ENCODE results near the gene TEAD1. TPM values are rescaled to one million over a fixed set of nuclear protein-coding genes. Genes with fewer than 3 reads are reported as not detected.

TEAD1 gene
- total RNA-seq, 2 experiments from 2014 or later: 0.11 TPM; not detected in 1

DNA sequence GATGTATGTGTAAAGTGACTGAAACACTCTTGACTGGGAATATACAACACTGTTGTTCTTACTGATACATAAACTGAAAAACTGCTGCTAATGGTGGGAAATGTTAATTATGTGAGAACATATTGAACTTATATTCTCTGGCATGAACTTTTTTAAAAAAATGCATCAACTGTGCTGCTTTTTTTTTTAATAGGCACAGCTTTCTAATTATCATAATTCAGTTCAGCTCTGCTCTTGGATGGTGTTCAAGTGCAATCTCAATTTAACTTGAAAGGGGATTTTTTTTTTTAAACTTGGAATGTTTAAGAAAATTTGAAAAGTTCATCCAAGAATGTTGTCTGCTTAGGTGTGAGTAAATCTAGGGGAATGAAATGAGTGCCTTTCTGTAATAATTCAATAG, 5.2 kb downstream of the TEAD1 start:
- no peak for TF ChIP-seq CTCF (IDR thresholded peaks at IDR 0.05)
- H3K4me1 Mint-ChIP-seq (ENCODE audit: low read depth): peaks cover 10% of the 10 kb centered on the region
- Histone ChIP-seq H3K27me3 (ENCODE audit: control insufficient read depth in 1 of 2, insufficient read depth in 2 of 2, low read length in 2 of 2) (peaks cover 32 to 90% of the 10 kb centered on the region in 2 experiments), H3K9me3 (ENCODE audit: control insufficient read depth in 1 of 2, insufficient read depth in 1 of 2, low read length in 2 of 2) (peaks cover 0 to 7% of the 10 kb centered on the region in 2 experiments), H3K4me1 (ENCODE audit: insufficient read depth, low read length) (peaks cover 6% of the 10 kb centered on the region), H3K4me3 (ENCODE audit: low read length) (no peak overlapping the region), H3K27ac (ENCODE audit: low read depth in 1 of 2, low read length in 2 of 2) (no peak overlapping the region), H3K36me3 (ENCODE audit: insufficient read depth, low read length) (no peaks in the 10 kb centered on the region)
- H3K27ac Mint-ChIP-seq: no peak overlapping the region
- CTCF ChIA-PET: no interaction called here
- H3K36me3 Mint-ChIP-seq (ENCODE audit: low read depth): no peaks in the 10 kb centered on the region
- intact Hi-C loops (cut with DNase I, micrococcal nuclease): no loop called here
- ATAC-seq (ENCODE audit: poor library complexity): no peak
- no peaks in the 10 kb centered on the region for H3K9me3 Mint-ChIP-seq
- peaks cover 90% of the 10 kb centered on the region for H3K27me3 Mint-ChIP-seq
- DNase-seq: no peak
- H3K4me3 Mint-ChIP-seq: no peak overlapping the region
- POLR2A ChIA-PET: no interaction called here

GRCh38 chr11:12680246-12680939, 6.2 kb downstream of the TEAD1 start:
- Mint-ChIP-seq H3K36me3 (ENCODE audit: low read depth) (no peaks in the 10 kb centered on the region), H3K9me3 (no peaks in the 10 kb centered on the region), H3K27ac (no peak overlapping the region), H3K4me3 (no peak overlapping the region), H3K4me1 (ENCODE audit: low read depth) (peaks cover 10% of the 10 kb centered on the region), H3K27me3 (peaks cover 96% of the 10 kb centered on the region)
- H3K9me3 ChIP-seq (ENCODE audit: control insufficient read depth in 1 of 2, insufficient read depth in 1 of 2, low read length in 2 of 2): peaks cover 0 to 7% of the 10 kb centered on the region in 2 experiments
- peaks cover 6% of the 10 kb centered on the region for H3K4me1 ChIP-seq (ENCODE audit: insufficient read depth, low read length)
- H3K36me3 ChIP-seq (ENCODE audit: insufficient read depth, low read length): no peaks in the 10 kb centered on the region
- no peak overlapping the region for H3K27ac ChIP-seq (ENCODE audit: low read depth in 1 of 2, low read length in 2 of 2)
- ATAC-seq (ENCODE audit: poor library complexity): peak; percentile 71
- ChIA-PET POLR2A (no interaction called here), CTCF (no interaction called here)
- peaks cover 29 to 92% of the 10 kb centered on the region in 2 experiments for H3K27me3 ChIP-seq (ENCODE audit: control insufficient read depth in 1 of 2, insufficient read depth in 2 of 2, low read length in 2 of 2)
- DNase-seq: peak in 5 of 14 experiments; percentile 3 to 37 (median 17)
- no peak for TF ChIP-seq CTCF (IDR thresholded peaks at IDR 0.05)
- intact Hi-C loops (cut with DNase I, micrococcal nuclease): no loop called here
- H3K4me3 ChIP-seq (ENCODE audit: low read length): no peak overlapping the region

DNA sequence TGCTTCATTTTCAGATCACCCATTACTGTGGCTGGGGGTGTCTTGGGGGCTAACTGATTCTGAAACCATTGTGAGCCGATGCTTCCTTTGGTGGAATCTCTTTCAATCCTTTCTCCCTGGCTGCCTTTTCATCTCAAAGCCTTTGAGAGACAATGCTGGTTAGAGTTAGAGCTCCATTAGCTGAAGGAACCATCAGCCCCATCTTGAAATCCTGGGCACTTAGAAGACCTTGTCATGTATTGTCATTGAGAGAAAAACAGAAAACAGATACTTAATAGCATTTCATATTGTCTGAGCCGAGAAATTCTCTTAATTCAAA, 6.7 kb downstream of the TEAD1 start:
- Mint-ChIP-seq H3K36me3 (ENCODE audit: low read depth) (no peaks in the 10 kb centered on the region), H3K27me3 (peaks cover 97% of the 10 kb centered on the region), H3K9me3 (no peaks in the 10 kb centered on the region), H3K4me3 (no peak overlapping the region), H3K27ac (no peak overlapping the region), H3K4me1 (ENCODE audit: low read depth) (peaks cover 10% of the 10 kb centered on the region)
- no peak overlapping the region for H3K4me3 ChIP-seq (ENCODE audit: low read length)
- no peak for DNase-seq
- ATAC-seq (ENCODE audit: poor library complexity): no peak
- H3K4me1 ChIP-seq (ENCODE audit: insufficient read depth, low read length): peaks cover 6% of the 10 kb centered on the region
- CTCF ChIA-PET: no interaction called here
- H3K27ac ChIP-seq (ENCODE audit: low read depth in 1 of 2, low read length in 2 of 2): no peak overlapping the region
- TF ChIP-seq CTCF (IDR thresholded peaks at IDR 0.05): no peak
- intact Hi-C loops (cut with DNase I, micrococcal nuclease): no loop called here
- H3K36me3 ChIP-seq (ENCODE audit: insufficient read depth, low read length): no peaks in the 10 kb centered on the region
- H3K27me3 ChIP-seq (ENCODE audit: control insufficient read depth in 1 of 2, insufficient read depth in 2 of 2, low read length in 2 of 2): peaks cover 26 to 87% of the 10 kb centered on the region in 2 experiments
- POLR2A ChIA-PET: no interaction called here
- H3K9me3 ChIP-seq (ENCODE audit: control insufficient read depth in 1 of 2, insufficient read depth in 1 of 2, low read length in 2 of 2): peaks cover 0 to 7% of the 10 kb centered on the region in 2 experiments
